NT2/D1 (cell line): ENCODE measurements around the gene EEFSEC.

Experiments
- SUZ12 ChIP-seq: IDR thresholded peaks from 2 replicates; pipeline ENCODE4 v1.6.1; 2011; ENCODE audit not compliant: insufficient read length, insufficient read depth; ENCODE audit errors: extremely low read depth
- YY1 ChIP-seq: IDR thresholded peaks from 2 replicates; pipeline ENCODE4 v1.6.1; 2011; ENCODE audit not compliant: insufficient read length, insufficient read depth

- no peak for TF ChIP-seq SUZ12
- TF ChIP-seq YY1, result no peak
Observed at GRCh38 chr3:128229106-128229857, 76.0 kb downstream of the EEFSEC start.
